ENCODE results near the gene PHOSPHO2.

Gene PHOSPHO2

DNA sequence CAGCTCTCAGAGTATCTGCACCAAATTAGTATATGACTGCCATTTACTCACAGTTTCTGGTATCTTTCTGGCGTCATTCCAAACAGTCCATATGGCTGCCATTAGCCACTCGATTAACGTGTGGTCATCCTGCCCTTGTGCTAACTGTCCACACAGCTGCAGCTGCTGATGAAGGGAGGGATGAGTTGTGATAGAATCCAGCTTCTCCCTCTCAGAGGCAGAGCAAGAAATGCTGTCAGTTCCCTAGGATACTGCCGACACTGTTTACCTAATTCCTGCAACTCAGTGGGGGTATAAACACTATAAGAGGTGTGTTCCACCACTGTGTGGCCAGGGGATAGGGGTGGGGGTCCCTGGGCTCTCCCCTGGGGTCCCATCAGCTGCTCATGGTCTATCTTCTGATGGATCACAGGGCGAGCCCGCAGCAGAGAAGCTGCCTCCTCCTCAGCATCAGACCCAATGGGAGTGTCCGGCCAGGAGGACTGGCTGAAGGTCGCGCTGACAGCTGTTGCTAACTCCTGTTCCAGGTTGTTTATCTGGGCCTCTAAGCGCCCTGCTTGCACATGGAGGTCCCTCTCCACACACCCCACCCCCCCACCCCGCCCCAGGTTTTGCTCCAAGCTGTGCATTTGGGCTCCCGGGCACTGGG is 22.1 kb downstream of the PHOSPHO2 start:
- peak; percentile 33 for DNase-seq

DNA sequence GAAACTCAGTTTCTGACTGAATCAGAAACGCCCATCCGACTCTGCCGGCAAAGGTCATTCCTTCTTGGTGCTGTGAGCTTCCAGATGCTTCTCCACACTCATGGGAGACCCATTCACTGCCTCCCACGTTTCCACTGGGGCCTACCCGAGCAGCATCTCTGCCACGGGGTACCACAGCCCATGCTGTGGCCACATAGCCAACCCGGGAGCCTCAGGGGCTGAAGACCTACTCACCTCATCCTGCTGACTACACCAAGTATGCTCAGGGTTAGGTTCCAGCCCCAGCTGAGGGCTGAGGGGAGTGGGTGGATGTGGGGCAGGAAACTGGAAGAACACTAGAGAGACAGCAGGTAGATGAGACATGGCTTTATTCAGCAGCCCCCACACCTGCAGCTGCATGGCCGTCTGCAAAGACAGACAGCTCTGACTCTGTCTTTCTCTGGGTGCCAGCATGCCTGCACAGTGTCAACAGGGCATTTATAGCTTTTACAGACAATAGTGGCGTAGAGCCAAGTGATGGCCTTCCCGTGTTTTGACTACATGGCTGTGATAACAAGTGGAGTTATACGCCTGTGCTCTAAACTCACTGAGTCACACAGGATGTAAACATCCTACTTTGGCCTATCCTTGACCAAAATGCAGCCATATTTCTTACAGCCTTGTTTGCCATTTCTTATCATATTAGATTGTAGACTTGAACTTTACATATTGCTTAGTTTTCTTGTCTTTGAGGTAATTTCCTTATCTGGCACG is 22.8 kb downstream of the PHOSPHO2 start:
- DNase-seq: no peak

DNA sequence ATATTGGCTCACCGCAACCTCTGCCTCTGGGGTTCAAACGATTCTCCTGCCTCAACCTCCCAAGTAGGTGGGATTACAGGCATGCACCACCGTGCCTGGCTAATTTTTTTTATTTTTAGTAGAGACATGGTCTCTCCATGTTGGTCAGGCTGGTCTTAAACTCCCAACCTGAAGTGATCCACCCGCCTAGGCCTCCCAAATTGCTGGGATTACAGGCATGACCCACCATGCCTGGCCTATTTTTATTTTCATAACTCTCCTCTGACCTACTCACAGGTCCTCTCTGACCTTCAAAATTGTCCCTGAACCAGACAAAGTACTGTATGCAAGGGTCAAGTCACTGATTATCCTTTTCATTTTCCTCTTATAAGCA is 23.4 kb downstream of the PHOSPHO2 start:
- no peak for DNase-seq

GRCh38 chr2:169718930-169719504 is 24.7 kb downstream of the PHOSPHO2 start:
- DNase-seq: no peak

DNA sequence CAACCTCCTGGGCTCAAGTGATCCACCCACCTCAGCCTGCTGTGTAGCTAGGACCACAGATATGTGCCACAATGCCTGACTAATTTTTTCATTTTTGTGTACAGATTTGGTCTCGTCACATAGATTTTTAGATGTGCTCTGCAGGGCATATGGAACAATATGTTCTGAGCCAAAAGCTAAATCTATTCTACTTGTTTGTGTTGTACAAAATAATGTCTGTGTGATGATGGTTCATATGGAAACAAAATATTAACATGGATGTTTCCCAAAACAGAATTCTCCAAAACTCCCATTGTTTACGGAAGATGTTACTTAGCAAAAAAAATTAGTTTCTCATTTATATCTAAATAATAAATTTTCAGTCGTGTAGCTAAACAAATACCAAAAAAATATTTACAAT is 26.7 kb downstream of the PHOSPHO2 start:
- DNase-seq: no peak

GRCh38 chr2:169727065-169727464 is 32.8 kb downstream of the PHOSPHO2 start:
- DNase-seq: no peak

DNA sequence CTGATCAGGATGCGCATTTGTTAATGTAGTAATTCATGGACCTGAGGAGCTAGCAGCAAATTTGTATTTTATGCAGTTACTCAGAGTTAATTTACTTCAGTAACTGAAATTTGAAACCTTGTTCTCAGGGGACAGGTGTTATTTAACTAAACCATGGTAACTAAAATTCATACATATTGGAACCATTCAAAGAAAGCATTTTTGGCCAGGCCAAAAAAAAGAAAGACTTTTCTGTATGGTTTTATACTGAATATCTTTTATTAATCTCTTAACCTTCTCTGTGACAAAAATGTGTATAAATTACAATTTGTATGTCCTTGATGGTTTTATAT is 35.0 kb downstream of the PHOSPHO2 start:
- DNase-seq: no peak

DNA sequence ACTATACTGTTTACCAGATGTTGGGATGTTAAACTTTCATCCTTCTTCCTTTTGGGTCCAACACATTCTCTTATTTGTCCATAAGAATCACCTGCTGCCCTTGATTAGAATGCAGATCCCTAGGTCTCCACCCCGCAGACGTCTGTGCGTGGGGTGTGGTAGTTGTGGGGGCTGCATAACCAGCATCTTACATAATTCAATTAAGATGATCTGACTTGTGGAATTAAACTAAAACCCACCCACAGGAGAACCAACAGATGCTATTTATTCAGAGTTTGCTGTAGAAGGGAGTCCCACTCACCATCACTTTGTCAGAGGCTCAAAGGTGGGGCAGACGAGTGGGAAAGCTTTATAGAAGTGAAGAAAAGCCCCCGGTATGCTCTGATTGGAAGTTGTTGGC is 37.8 kb downstream of the PHOSPHO2 start:
- no peak for DNase-seq

- no peak for DNase-seq
These were observed 38.5 kb downstream of the PHOSPHO2 start for GRCh38 chr2:169732583-169733358.

GRCh38 chr2:169734169-169734847 is 40.0 kb downstream of the PHOSPHO2 start:
- peak; percentile 73 for DNase-seq

- no peak for DNase-seq
These were observed 41.4 kb downstream of the PHOSPHO2 start for GRCh38 chr2:169735623-169736022.

- DNase-seq: no peak
These were observed 42.6 kb downstream of the PHOSPHO2 start for GRCh38 chr2:169736902-169737301.

DNA sequence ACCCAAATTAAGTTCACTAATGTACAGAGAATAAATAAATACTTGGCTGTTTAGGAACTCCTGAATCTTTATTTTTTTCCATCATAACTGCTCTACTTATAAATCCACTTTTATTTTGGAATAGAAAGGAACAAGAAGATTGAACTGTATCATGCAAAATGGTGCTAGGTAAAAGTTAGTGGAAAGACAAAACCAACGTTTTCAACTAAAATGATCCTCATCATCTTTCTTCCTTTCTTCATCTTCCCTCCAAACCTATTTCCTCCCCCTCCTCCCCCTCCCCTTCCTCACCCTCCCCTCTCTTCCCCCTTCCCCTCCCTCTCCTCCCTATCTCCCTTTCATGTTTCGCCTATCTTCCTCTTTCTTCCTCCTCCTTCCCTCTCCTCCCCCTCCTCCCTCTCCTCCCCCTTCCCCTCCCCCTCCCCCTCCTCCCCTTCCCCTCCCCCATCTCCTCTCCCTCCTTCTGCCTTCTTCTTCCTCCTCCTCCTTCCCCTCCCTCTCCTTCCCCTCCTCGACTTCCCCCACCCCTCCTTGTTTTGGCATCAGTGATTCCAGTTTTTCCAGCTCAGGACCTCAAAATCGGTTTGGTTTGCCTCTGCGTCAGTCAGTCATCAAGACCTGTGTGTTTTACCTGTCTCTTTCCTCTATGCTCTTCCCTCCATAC is 44.4 kb downstream of the PHOSPHO2 start:
- no peak for DNase-seq

DNA sequence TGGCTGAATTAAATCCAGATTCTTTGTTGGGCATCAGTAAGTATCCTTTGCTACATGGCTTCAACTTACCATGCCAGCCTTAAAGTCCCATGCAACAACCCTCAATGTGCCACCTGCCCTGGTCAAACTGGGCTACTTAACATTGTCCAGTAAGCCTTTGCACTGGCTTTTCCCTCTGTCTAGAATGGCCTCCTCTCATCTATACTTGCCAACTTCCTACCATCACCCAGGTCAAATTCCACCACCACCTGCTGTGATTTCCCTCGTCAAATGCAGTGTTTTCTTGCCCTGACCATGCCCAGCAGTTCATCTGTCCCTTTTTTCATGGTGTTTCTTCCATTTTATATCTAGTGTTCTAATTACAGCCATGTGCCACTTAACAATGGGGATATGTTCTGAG is 45.1 kb downstream of the PHOSPHO2 start:
- no peak for DNase-seq

GRCh38 chr2:169743549-169743948 is 49.3 kb downstream of the PHOSPHO2 start:
- no peak for DNase-seq

DNA sequence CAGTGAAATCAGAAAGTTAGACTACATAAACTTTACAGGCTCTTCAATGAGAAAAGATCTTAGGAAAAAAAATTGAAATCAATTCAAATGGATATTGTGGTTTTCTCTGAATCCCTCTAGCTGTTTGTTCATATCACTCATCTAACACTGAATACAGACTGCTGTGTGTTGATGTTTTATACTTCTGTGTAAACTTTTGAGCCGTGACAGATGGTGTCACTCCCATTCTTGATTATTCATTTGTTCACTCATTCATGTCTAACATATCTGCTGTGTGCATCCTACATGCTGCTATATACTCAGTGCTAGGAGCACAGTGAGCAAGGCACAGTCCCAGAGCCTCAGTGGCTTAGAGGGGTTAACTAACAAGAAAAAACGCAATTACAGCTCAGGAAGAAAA is 52.0 kb downstream of the PHOSPHO2 start:
- no peak for DNase-seq

DNA sequence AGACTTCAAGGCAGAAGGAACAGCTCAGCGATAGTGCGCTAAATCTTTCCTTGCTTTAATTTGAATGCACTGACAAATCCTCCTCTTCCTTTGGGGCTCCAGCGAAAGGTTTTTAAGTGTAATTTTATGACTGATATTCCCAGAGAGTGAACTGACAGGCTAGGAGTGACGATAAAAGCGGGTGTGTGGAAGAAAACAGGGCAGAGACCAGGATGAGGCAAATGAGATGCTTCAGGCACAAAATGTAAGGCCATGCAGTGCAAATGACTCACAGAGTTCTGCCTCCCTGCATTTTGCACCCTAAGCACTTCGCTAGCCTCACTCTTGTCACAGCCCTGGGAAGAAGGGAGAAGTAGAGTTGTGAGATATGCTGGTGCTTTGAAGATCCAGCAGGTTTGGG is 54.0 kb downstream of the PHOSPHO2 start:
- no peak for DNase-seq
